Endodermal cell (in vitro differentiated cells): Measurements from ENCODE around the gene ZNF473. TPM values are rescaled to one million over a fixed set of nuclear protein-coding genes. Genes with fewer than 3 reads are reported as not detected.

Source experiments
- DNase-seq: peaks from one replicate; pipeline ENCODE4 v3.0.0-alpha.2; 2017
- H3K27ac ChIP-seq: 2 replicates; pipeline ENCODE4 v1.5.1; 2013; ENCODE audit warnings: mild to moderate bottlenecking, low read depth, low read length, moderate library complexity
- H3K27me3 ChIP-seq: 2 replicates; pipeline ENCODE4 v1.6.1; 2013; ENCODE audit warnings: mild to moderate bottlenecking, low read length, moderate library complexity; ENCODE audit not compliant: insufficient read depth, control insufficient read depth, poor library complexity, severe bottlenecking
- H3K36me3 ChIP-seq: 2 replicates; pipeline ENCODE4 v1.7.0; 2013; ENCODE audit warnings: mild to moderate bottlenecking, low read length, moderate library complexity; ENCODE audit not compliant: control insufficient read depth, insufficient read depth
- H3K4me1 ChIP-seq: one replicate; pipeline ENCODE4 v1.7.0; 2013; ENCODE audit warnings: low read length; ENCODE audit not compliant: control insufficient read depth, insufficient read depth
- H3K4me3 ChIP-seq: 2 replicates; pipeline ENCODE4 v1.5.1; 2013; ENCODE audit warnings: mild to moderate bottlenecking, low read length, moderate library complexity
- H3K9ac ChIP-seq: 2 replicates; pipeline ENCODE4 v1.6.1; 2013; ENCODE audit warnings: mild to moderate bottlenecking, low read length, moderate library complexity; ENCODE audit not compliant: poor library complexity, severe bottlenecking; ENCODE audit errors: extremely low read depth
- H3K9me3 ChIP-seq: 2 replicates; pipeline ENCODE4 v1.6.1; 2013; ENCODE audit warnings: mild to moderate bottlenecking, low read length, moderate library complexity; ENCODE audit not compliant: control insufficient read depth
- H3K27ac Mint-ChIP-seq: 2 replicates; pipeline ENCODE4 v1.8.0; 2020; ENCODE audit warnings: mixed read lengths
- H3K27me3 Mint-ChIP-seq: 2 replicates; pipeline ENCODE4 v1.8.0; 2021; ENCODE audit warnings: mild to moderate bottlenecking, mixed read lengths; ENCODE audit not compliant: insufficient read depth
- H3K36me3 Mint-ChIP-seq: 2 replicates; pipeline ENCODE4 v1.8.0; 2020; ENCODE audit warnings: low read depth, mixed read lengths
- H3K4me1 Mint-ChIP-seq: 2 replicates; pipeline ENCODE4 v1.8.0; 2020; ENCODE audit warnings: mixed read lengths
- H3K4me3 Mint-ChIP-seq: 2 replicates; pipeline ENCODE4 v1.8.0; 2020; ENCODE audit warnings: mild to moderate bottlenecking, moderate library complexity, mixed read lengths
- H3K9me3 Mint-ChIP-seq: 2 replicates; pipeline ENCODE4 v1.8.0; 2020; ENCODE audit warnings: mild to moderate bottlenecking, mixed read lengths
- CTCF ChIP-seq: fragments of 200-600 bp; sonication (generic); conservative IDR thresholded peaks from 2 replicates; pipeline ENCODE4 v1.5.0; 2021; ENCODE audit warnings: antibody characterized with exemption, mild to moderate bottlenecking
- WGBS, 2 experiments: methylation state at CpG; one replicate each; pipeline versions ENCODE4 v1.1.5 to v1.1.7; 2013; ENCODE audit warnings: missing lambda C conversion rate in 2 of 2, mixed read lengths in 1 of 2; ENCODE audit not compliant: insufficient coverage in 1 of 2, insufficient read length in 1 of 2; 5-methylcytosine and 5-hydroxymethylcytosine counted together
- total RNA-seq, 2 donors: library from RNA; stranded (reverse); fragmentation: NEBNext Ultra II Directional in 1 of 2; extraction: Animal tissue kit (Norgen Biotek cat#: 25700) in 1 of 2; gene quantifications; 2 replicates in 1 of 2; 3 replicates in 1 of 2; pipeline ENCODE4 v1.2.1, GENCODE V29; 2021

ZNF473 gene
- total RNA-seq, 2 donors from 2014 or later = 9.5 to 12.0 TPM

GRCh38 chr19:50051964-50052363 is 26.2 kb downstream of the ZNF473 start:
- Histone ChIP-seq H3K27me3 (no peaks in the 10 kb centered on the region), H3K9me3 (peaks cover 48% of the 10 kb centered on the region), H3K27ac (no peak overlapping the region), H3K36me3 (peaks cover 17% of the 10 kb centered on the region), H3K4me1 (no peaks in the 10 kb centered on the region), H3K9ac (no peak overlapping the region), H3K4me3 (no peak overlapping the region)
- Mint-ChIP-seq H3K9me3 (peaks cover 90% of the 10 kb centered on the region), H3K27me3 (peaks cover 5% of the 10 kb centered on the region), H3K4me1 (no peaks in the 10 kb centered on the region), H3K4me3 (no peak overlapping the region), H3K36me3 (peaks cover 22% of the 10 kb centered on the region), H3K27ac (no peak overlapping the region)
- no peak for TF ChIP-seq CTCF
- 85 to 92% methylated on average over 2 to 7 of the region's 8 CpGs for WGBS, 2 experiments
- no peak for DNase-seq

- Histone ChIP-seq H3K36me3 (peaks cover 5% of the 10 kb centered on the region), H3K9me3 (peaks cover 39% of the 10 kb centered on the region), H3K27me3 (no peaks in the 10 kb centered on the region), H3K4me3 (no peak overlapping the region), H3K27ac (no peak overlapping the region), H3K4me1 (no peaks in the 10 kb centered on the region), H3K9ac (no peak overlapping the region)
- DNase-seq = no peak
- Mint-ChIP-seq H3K27ac (no peak overlapping the region), H3K4me1 (no peaks in the 10 kb centered on the region), H3K27me3 (peaks cover 5% of the 10 kb centered on the region), H3K4me3 (no peak overlapping the region), H3K9me3 (peaks cover 86% of the 10 kb centered on the region), H3K36me3 (peaks cover 10% of the 10 kb centered on the region)
- 70 to 75% methylated on average over 2 of the region's 4 CpGs for WGBS, 2 experiments
- TF ChIP-seq CTCF = no peak
Measured at GRCh38 chr19:50053119-50053518, 27.3 kb downstream of the ZNF473 start.

- Mint-ChIP-seq H3K4me1 (no peaks in the 10 kb centered on the region), H3K9me3 (peaks cover 87% of the 10 kb centered on the region), H3K27me3 (no peaks in the 10 kb centered on the region), H3K36me3 (no peaks in the 10 kb centered on the region), H3K4me3 (no peak overlapping the region), H3K27ac (no peak overlapping the region)
- Histone ChIP-seq H3K4me1 (no peaks in the 10 kb centered on the region), H3K4me3 (no peak overlapping the region), H3K36me3 (no peaks in the 10 kb centered on the region), H3K9ac (no peak overlapping the region), H3K9me3 (peaks cover 62% of the 10 kb centered on the region), H3K27me3 (no peaks in the 10 kb centered on the region), H3K27ac (no peak overlapping the region)
- TF ChIP-seq CTCF = no peak
- no peak for DNase-seq
- 58% methylated on average over 2 of the region's 2 CpGs; no CpG with 5 or more reads in 1 of the 2 experiments for WGBS, 2 experiments
Measured at GRCh38 chr19:50058425-50058824, 32.6 kb downstream of the ZNF473 start.
